GM21515 (cell line): ENCODE results near the gene KLF8.
A peak's percentile ranks its signal among the peaks of the same experiment; 100 is the strongest.
"Not testable (repeated sequence)": the region's sequence is repeated elsewhere in the genome, so short reads cannot be mapped to it uniquely, and the experiment has no call there.

Experiments
- ATAC-seq: cut with Tn5 transposase; IDR thresholded peaks from one replicate; pipeline ENCODE4 v1.9.1; 2021; ENCODE audit not compliant: unreplicated experiment

Gene KLF8

GRCh38 chrX:56232221-56233082, at the start of gene KLF8:
KLF8 (plus strand) TSS chrX:56232356; CDS start chrX:56233335, 979 bp downstream.
- peak; percentile 74 for ATAC-seq

DNA sequence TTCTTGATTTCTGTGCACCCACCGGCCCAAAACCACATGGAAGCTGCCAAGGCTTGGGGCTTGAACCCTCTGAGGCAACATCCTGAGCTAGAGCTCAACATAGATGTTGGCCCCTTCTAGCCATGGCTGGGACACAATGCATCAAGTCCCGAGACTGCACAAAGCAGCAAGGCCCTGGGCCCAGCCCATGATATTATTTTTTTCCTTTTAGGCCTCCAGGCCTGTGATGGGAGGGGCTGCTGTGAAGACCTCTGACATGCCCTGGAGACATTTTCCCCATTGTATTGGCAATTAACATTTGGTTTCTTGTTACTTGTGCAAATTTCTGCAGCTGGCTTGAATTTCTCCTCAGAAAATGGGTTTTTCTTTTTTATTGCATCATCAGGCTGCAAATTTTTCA, 25.2 kb upstream of the KLF8 start:
- ATAC-seq, result not testable (repeated sequence)

GRCh38 chrX:56211701-56212100, 20.5 kb upstream of the KLF8 start:
- no peak for ATAC-seq

GRCh38 chrX:56216332-56216731, 15.8 kb upstream of the KLF8 start:
- ATAC-seq, result no peak

DNA sequence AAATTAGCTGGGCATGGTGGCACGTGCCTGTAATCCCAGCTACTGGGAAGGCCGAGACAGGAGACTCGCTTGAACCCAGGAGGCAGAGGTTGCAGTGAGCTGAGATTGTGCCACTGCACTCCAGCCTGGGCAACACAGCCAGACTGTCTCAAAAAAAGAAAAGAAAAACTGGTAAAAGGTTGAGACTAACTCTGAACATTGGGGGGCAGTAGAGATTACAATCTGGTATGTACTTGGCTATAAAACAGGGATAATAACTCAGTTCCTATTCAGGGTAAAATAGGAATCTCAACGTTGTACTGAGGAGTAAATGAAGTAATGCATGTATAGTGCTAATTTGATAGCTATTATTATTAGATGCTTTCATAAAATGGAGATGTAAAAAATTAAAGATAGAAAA, 12.5 kb upstream of the KLF8 start:
- ATAC-seq, result no peak

GRCh38 chrX:56221101-56221500, 11.1 kb upstream of the KLF8 start:
- ATAC-seq, result no peak

GRCh38 chrX:56222473-56223000, 9.6 kb upstream of the KLF8 start:
- ATAC-seq, result no peak

DNA sequence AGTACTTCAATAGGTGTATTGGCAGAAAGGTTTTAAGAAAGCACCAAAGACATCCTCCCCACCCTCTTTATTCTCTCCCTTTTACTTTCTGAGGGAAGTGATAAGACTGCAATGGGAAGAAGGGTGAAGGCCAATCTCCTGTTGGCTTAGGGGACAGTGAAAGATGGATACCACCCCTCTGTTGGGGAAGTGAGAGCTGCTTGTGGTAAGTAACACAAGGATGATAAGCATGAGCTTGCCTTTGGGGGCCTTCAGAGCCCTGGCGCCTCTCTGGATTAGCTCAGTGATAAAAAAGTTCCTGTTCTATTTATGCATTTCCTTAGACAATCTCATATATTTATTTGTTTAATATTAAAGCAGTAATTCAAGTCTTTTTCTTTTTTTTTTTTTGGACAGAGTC, 5.2 kb upstream of the KLF8 start:
- no peak for ATAC-seq

- ATAC-seq, result no peak
Observed at GRCh38 chrX:56228914-56229313, 3.2 kb upstream of the KLF8 start.

GRCh38 chrX:56231537-56232090, 542 bp upstream of the KLF8 start:
- no peak for ATAC-seq

DNA sequence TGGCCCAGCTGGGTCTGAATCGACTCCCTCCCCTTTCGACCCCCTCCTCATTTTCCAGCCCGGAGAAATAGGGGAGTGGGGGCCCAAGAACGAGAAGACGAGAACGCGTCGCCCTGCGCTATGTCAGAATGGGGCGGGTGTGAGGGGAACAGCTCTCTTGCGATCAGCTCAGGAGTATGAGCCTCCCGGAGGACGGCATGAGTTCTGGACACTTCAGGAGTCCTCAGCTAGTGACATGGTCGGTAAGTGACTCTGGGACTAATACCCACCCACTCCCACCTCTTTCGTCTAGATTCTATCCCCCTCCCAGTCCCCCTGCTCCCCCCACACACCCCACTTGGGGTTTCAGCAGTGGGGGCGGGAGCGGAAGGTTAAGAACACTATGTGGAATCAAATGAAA, 944 bp downstream of the KLF8 start:
- no peak for ATAC-seq

DNA sequence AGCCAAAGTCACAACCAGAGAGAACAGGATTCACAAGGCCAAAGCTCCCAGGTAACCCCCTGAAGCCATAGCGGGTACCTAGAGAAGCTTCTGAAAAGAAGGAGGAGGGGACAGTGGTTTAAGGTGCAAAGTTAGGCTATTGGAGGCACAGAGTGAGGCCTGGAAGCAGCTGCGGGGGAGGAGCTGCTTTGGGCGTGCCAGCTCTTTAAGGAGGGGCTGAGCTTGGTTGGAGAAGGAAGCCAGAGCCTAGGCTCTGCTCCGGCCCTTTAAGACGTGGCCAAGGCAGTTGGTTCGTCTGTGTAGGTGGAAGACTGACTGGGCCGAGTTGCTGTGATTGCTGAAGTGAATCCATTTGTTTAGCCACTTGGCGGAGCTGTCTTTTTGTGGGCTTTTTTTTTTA, 1.5 kb downstream of the KLF8 start:
- peak; percentile 84 for ATAC-seq

GRCh38 chrX:56248492-56248891, 16.3 kb downstream of the KLF8 start:
- peak; percentile 75 for ATAC-seq

GRCh38 chrX:56253832-56254703, 21.9 kb downstream of the KLF8 start:
- ATAC-seq, result no peak

DNA sequence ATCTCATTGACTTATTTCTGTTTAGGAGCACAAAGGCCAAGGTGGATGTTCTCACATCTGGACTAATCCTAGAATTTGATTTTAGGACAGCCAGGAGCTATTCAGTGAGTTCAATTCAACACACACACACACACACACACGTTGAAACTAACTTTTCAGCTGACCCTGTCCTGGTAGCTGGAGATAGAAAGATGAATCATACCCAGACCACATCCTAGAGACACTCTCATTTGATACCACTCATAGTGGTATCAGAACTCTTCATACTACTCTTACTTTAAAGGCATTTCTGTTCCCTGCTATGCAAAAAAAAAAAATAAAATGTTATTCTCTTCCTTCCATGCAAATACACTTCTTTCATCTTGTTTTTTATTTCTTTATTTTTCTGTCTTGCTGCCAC, 36.7 kb downstream of the KLF8 start:
- ATAC-seq, result peak; percentile 77

DNA sequence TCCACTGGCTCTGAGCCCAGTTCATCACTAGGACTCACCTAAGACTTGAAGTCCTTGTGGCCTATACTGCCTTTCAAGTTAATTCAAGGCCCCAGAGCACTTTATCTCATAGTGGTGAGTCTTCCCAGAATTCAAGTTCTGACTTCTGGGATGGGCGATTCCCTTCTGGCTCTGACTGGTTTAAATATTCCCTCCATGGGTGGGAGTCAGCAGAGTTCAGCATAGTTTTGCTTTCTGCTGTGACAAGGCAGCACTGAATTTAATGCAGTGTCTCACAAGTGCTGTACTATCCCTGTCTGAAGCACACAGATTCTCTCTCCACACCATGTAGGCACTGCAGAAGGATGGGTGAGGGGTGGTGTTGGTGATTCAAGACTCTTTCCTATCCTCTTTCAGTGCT, 46.5 kb downstream of the KLF8 start:
- ATAC-seq, result no peak

GRCh38 chrX:56279863-56280262, 47.7 kb downstream of the KLF8 start:
- no peak for ATAC-seq

DNA sequence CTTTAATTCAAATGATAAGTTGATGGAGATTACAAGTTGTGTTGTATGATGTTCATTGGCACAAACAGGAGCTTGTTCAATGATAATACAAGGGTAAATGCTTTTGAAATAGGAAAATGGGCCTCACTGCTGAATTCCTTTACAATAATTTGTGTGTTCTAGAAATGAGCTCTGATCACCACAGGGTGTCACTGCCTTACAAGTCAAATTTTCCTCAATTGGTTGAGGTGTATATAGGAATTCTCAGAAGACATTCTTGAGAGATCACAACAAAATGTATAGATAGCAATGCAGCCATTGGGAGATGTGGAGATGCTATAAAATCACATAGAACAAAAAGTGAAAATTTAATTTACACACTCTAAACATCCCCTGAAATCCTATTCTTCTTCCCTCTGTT, 49.6 kb downstream of the KLF8 start:
- no peak for ATAC-seq

GRCh38 chrX:56284269-56284668, 52.1 kb downstream of the KLF8 start:
- no peak for ATAC-seq

DNA sequence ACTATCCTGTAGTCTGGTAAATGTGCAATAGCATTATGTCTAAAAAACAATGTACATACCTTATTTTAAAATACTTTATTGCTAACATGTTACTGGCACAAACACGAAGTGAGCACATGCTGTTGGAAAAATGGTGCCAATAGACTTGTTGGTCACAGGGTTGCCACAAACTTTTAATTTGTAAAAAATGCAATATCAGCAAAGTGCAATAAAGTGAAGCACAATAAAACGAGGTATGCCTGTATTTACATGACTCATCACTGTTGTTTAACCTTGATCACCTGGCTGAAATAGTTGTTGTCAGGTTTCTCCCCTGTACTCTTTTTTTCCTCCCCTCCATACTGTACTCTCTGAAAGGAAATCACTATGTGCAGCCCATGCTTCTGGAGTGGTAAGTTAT, 56.5 kb downstream of the KLF8 start:
- ATAC-seq, result no peak

DNA sequence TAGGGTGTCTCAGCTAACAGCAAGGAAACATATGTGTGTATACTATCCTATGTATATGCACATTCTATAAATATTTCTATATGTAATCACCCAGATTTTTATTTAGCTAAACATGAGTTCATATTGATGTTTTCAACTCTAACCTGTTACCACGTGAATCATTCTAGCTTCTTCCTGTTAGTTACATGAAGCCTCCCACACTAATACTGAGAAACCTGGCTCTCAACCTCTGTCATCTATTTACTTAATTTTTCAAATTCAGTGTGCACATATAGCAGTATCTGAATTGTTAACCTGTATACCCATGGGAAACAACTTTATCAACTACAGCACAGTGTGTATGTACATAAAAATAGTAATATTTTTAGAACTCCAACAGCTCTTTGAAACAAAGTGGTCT, 57.3 kb downstream of the KLF8 start:
- ATAC-seq, result no peak
